Testis (tissue), 2 donors: ENCODE measurements around the gene FKBP10.

Experiments
- CTCF ChIP-seq, 3 experiments: fragments of 450-650 bp in 2 of 3; fragments of 200-600 bp in 1 of 3; sonication (generic) in 1 of 3; IDR thresholded peaks; one replicate each; pipeline ENCODE4 v1.5.1; 2016 to 2019; ENCODE audit warnings: antibody characterized with exemption in 3 of 3, mild to moderate bottlenecking in 2 of 3, moderate library complexity in 1 of 3
- POLR2A ChIP-seq: fragments of 450-650 bp; IDR thresholded peaks from one replicate; pipeline ENCODE4 v1.6.1; 2017; ENCODE audit warnings: antibody characterized with exemption, mild to moderate bottlenecking, moderate library complexity

- TF ChIP-seq CTCF (IDR thresholded peaks at IDR 0.05) (no peak), POLR2A (no peak)
Measured at GRCh38 chr17:41869426-41869825, 56.6 kb downstream of the FKBP10 start.
